ENCODE data around the gene KCNQ4. TPM values are rescaled to one million over a fixed set of nuclear protein-coding genes. Genes with fewer than 3 reads are reported as not detected.

KCNQ4 gene
- polyA plus RNA-seq, 1 donor from 2014 or later = not detected

- no peaks in the 10 kb centered on the region for H3K9me2 ChIP-seq (ENCODE audit: insufficient read depth, low read length)
- no peaks in the 10 kb centered on the region for H4K20me1 ChIP-seq (ENCODE audit: insufficient read depth)
- no peaks in the 10 kb centered on the region for H3K9me3 ChIP-seq (ENCODE audit: low read length)
- no peak overlapping the region for H3K4me2 ChIP-seq (ENCODE audit: low read length)
- no peaks in the 10 kb centered on the region for H3F3A ChIP-seq (ENCODE audit: insufficient read depth, low read length, poor library complexity, severe bottlenecking)
- no peaks in the 10 kb centered on the region for H3K79me2 ChIP-seq (replicated peaks; ENCODE audit: insufficient read depth, low read length)
- TF ChIP-seq CTCF (IDR thresholded peaks at IDR 0.05; ENCODE audit: poor library complexity, severe bottlenecking) = no peak
- no peak overlapping the region for H3K9ac ChIP-seq (ENCODE audit: low read length)
- no peak overlapping the region for H3K4me3 ChIP-seq (ENCODE audit: low read length)
- H3K27me3 ChIP-seq (ENCODE audit: insufficient read depth, low read depth, low read length) = peaks cover 6% of the 10 kb centered on the region
- no peak overlapping the region for H3K27ac ChIP-seq (ENCODE audit: low read length)
- no peak overlapping the region for H2AFZ ChIP-seq (ENCODE audit: low read depth, low read length)
- no peaks in the 10 kb centered on the region for H3K36me3 ChIP-seq (ENCODE audit: insufficient read depth, low read length)
Observed at GRCh38 chr1:40878906-40879305, 95.3 kb downstream of the KCNQ4 start.

- no peaks in the 10 kb centered on the region for H3F3A ChIP-seq (ENCODE audit: insufficient read depth, low read length, poor library complexity, severe bottlenecking)
- no peaks in the 10 kb centered on the region for H3K9me3 ChIP-seq (ENCODE audit: low read length)
- no peak overlapping the region for H3K9ac ChIP-seq (ENCODE audit: low read length)
- H3K4me3 ChIP-seq (ENCODE audit: low read length) = no peak overlapping the region
- H3K79me2 ChIP-seq (replicated peaks; ENCODE audit: insufficient read depth, low read length) = no peaks in the 10 kb centered on the region
- H3K27me3 ChIP-seq (ENCODE audit: insufficient read depth, low read depth, low read length) = peaks cover 14% of the 10 kb centered on the region
- no peak overlapping the region for H2AFZ ChIP-seq (ENCODE audit: low read depth, low read length)
- no peak overlapping the region for H3K27ac ChIP-seq (ENCODE audit: low read length)
- H3K36me3 ChIP-seq (ENCODE audit: insufficient read depth, low read length) = no peaks in the 10 kb centered on the region
- no peaks in the 10 kb centered on the region for H4K20me1 ChIP-seq (ENCODE audit: insufficient read depth)
- H3K9me2 ChIP-seq (ENCODE audit: insufficient read depth, low read length) = no peaks in the 10 kb centered on the region
- no peak overlapping the region for H3K4me2 ChIP-seq (ENCODE audit: low read length)
- no peak for TF ChIP-seq TAF1 (IDR thresholded peaks at IDR 0.05; ENCODE audit: low read depth)
- no peak for TF ChIP-seq POLR2AphosphoS5 (IDR thresholded peaks at IDR 0.05)
- TF ChIP-seq MXI1 (conservative IDR thresholded peaks at IDR 0.05; ENCODE audit: poor library complexity, severe bottlenecking) = no peak
- no peak for TF ChIP-seq REST (IDR thresholded peaks at IDR 0.05; ENCODE audit: borderline replicate concordance)
- TF ChIP-seq CTCF (IDR thresholded peaks at IDR 0.05; ENCODE audit: poor library complexity, severe bottlenecking) = no peak
- TF ChIP-seq SMC3 (conservative IDR thresholded peaks at IDR 0.05; ENCODE audit: poor library complexity) = no peak
- TF ChIP-seq EZH2 (IDR thresholded peaks at IDR 0.05; ENCODE audit: borderline replicate concordance, insufficient read depth, low read length, poor library complexity, severe bottlenecking) = no peak
- TF ChIP-seq EP300 (conservative IDR thresholded peaks at IDR 0.05; ENCODE audit: poor library complexity, severe bottlenecking) = no peak
- no peak for TF ChIP-seq RAD21 (conservative IDR thresholded peaks at IDR 0.05)
Observed at GRCh38 chr1:40879482-40880175, 96.0 kb downstream of the KCNQ4 start.
